COR-L47 (cell line): ENCODE measurements around the gene NCK2.

Experiments
- DNase-seq: peaks from one replicate; lab custom pipeline; 2025; lab: John Stamatoyannopoulos, UW

The NCK2 gene

DNA sequence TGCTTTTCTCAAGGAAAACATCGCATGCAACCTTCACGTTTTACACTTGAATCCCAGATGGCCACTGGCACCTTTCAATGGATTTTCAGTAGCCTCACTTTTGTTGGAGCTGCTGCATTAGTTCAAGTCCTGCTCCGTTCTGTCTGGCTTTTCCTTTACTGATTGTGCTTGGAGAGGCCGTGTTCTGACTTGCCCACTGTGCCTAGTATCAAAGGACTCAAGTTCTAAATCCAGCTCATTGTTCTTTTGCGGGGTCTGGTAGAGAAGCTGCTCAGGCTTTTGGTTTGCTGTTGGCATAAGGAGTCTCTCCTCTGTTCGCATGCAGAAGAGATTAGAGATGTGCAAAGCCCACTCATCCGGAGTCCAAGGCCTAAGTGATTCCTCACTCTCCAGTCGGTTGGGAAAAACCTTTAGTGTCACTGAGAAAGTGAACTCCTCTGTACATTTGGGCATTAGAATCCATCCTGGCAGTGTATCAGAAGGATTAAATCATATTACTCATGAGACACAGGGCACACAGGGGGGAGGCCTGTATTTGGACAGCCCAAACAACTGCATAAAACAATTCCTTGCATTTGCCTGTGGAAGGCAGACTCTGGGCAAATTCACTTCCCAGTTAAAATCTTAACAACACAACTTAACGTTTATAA lies 69.7 kb downstream of the NCK2 start:
- no peak for DNase-seq

DNA sequence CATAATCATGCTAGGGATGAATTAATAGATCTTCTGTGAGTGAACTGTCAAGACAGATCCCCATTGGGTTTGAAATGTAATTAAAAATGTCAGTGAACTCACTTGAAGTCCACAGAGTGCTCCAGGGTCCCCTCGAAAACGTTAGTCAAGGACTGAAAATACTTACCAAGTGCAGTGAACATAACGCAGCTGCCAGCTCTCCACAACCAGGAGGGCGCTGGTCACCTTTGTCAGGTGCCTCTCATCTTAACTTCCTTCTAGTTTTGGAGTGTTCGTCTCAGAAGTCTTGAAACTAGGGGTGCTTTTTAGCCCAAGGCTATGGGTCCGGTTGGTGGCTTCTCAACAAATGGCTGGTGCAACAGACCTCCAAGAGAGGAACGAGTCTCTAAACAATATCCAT lies 70.7 kb downstream of the NCK2 start:
- no peak for DNase-seq

DNA sequence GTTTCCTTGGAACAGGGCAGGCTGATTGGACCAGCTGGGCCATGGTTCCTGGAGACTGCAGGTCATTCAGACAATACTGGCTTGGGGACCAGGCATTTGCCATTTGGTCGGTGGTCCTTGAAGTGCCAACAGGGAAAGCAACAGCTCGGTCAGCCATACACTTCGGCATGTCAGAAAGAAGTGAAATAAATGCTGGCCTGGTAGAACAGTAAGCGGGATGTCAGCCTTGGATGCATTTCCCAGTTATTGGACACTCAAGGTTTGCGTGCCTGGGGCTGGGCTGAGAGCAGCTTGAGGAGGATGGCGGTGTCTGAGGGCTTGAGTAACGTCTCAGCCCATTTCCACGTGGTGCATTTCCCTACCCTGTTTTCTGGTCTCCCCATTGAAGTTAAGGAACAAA lies 75.4 kb downstream of the NCK2 start:
- DNase-seq, result no peak

DNA sequence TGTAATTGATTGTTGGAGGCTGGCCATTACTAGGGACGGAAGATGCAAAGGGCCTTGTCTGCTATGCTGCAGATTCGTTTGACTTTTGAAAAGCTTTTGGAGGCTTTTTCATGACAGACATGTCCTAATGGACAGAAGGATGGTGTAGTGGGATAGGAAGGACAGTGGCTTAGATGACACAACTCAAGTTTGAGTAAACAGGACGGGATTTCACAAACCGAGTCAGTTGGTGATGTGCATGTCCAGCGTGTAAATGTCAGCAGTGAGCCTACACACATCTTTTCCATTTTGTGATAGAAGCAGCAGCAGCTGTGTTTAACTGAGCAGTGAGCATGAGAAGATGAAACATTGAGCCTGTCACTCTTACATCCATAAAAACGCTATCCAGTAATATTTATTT lies 76.0 kb downstream of the NCK2 start:
- no peak for DNase-seq

DNA sequence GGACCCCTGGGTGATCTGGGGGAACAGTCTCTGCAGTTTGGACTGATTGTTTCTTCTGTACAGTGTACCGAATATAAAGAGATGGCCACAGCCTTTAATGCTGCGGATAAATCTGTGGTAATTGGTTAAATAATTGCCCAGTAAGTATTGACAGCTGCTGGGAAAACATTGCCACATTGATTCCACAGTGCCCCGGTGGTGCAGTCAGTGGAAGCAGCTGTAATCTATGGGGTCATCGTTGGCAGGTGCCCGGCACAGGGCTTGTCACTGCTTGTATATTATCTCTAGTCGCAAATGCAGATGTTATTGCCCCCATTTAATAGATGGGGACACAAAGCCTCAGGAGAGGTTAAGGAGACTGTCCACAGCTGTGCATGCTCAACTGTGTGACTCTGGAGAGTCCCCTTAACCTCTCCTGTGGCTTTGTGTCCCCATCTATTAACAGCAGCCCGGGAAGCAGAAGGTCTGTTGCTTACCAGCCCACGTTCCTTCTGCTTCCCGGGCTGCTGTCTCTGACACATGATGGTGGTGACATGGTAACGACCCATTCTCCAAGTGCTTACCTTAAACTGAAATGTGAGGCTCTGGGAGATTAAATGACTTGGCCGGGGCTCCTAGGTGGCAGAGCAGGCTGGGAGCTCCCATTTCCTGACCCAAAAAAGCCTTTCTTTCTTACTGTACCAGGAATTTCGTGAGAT lies 76.9 kb downstream of the NCK2 start:
- DNase-seq, result no peak

DNA sequence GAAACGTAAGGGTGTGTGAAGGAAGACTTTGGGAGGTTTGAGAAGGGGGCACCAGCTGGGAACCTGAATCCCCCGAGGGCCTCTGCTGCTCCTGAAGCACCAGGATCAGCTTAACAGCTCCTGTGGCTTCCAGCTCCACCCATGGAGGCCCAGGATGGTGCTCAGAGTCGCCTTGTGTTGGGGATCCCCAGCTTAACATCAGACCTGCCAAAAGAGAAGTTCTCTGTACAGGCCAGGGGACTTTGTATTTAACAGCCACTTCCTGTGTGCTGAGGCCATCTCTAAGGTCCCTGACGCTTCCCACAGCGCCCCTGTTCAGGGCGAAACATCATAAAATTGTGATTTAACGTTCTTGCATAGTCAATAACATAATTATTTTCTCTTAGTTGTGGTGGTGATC lies 77.5 kb downstream of the NCK2 start:
- no peak for DNase-seq

DNA sequence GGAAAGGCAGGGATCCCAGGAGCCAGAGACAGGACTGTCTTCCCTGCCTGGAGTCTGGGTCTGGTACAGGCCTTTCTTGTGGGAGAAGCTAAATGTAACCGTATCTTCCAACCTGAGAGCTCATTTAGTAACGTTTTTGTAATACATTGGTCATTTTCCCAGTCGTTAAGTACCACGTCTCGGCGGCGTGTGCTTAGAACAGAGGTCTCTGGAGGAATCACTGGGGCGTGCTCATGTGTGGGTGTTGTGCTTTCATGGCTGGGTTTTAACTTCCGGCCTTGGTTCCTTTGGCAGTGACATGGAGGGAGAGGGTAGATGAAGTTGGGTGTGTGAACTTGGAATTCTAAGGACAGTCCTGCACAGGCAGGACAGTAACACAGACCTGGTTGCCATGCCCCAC lies 79.7 kb downstream of the NCK2 start:
- no peak for DNase-seq

DNA sequence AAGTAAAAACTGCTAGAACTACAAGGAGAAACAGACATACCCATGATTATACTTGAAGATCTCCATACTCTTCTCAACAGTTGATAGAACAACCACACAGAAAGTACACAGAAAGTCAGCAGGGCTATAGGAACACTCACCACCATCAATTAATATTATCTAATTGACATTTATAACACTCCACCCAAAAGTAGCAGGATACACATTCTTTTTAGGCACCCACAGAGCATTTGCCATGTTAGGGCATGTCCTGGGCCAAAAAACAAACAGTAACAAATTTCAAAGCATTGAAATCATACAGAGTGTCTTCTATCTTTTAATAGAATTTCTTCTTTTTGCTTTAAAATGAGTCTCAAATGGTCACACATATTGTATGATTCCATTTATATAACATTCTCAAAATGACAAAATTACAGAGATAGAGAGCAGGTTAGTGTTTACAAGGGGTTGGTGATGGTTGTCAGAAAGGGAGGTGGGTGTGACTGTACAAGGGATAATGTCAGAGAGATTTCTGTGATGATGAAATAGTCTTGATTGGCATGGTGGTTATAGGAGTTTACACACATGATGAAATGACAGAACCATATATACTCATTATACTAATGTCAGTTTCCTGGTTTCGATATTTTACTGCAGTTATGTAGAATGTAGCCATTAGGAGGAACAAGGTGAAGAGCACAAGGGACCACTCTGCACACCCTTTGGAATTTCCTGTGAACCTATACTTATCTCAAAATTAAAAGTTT lies 82.8 kb downstream of the NCK2 start:
- no peak for DNase-seq

DNA sequence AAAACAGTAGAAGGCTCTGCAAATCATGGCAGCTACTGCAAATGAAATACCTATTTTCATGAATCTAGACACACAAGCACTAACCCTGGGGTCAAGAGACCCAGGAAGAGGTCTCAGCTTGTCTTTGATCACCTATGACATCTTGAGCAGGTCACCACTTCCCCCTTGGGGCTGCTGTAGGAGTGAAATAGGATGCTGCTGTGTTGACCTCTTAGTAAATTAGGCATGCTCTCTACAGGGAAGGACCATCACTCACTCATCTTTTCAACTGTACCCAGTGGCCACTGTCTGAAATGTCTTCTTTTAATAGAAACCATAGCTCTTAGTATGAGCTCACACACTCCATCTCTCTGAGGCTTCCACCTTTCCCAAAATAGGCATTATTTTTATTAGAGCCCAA lies 83.8 kb downstream of the NCK2 start:
- DNase-seq, result no peak

DNA sequence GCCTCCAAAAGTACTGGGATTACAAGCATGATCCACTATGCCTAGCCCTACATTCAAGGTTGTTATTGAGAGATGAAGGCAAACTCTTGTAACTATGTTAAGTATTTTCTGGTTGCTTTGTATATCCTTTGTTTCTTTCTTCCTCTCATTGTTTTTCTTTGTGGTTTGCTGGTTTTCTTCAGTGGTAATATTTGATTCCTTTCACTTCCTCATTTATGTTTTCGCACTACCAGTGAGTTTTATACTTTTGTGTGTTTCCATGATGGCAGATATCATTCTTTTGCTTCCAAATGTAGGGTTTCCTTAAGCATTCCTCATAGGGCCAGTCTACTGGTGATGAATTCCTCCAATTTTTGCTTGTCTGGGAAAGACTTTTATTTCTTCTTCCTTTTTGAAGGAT lies 90.2 kb downstream of the NCK2 start:
- DNase-seq, result no peak

DNA sequence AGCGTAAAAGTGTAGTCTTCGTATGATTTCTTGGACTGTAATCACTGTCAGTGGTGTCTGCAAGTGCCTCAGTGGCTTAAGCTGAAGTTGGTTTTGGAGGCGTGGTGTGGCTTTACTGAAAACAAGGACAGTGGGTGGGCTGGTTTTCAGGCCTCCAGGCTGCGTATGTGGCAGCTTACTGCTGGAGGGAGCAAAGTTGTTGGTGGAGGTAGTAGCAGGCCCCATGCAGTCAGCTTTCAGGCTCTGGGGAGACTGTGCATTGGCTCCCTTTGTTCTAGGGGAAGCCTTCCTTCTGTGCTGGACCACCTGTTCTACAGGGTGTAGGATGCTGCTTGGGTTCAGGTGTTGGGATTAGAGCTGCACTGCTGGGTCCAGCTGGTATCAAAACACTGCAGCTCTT lies 91.6 kb downstream of the NCK2 start:
- DNase-seq, result no peak

DNA sequence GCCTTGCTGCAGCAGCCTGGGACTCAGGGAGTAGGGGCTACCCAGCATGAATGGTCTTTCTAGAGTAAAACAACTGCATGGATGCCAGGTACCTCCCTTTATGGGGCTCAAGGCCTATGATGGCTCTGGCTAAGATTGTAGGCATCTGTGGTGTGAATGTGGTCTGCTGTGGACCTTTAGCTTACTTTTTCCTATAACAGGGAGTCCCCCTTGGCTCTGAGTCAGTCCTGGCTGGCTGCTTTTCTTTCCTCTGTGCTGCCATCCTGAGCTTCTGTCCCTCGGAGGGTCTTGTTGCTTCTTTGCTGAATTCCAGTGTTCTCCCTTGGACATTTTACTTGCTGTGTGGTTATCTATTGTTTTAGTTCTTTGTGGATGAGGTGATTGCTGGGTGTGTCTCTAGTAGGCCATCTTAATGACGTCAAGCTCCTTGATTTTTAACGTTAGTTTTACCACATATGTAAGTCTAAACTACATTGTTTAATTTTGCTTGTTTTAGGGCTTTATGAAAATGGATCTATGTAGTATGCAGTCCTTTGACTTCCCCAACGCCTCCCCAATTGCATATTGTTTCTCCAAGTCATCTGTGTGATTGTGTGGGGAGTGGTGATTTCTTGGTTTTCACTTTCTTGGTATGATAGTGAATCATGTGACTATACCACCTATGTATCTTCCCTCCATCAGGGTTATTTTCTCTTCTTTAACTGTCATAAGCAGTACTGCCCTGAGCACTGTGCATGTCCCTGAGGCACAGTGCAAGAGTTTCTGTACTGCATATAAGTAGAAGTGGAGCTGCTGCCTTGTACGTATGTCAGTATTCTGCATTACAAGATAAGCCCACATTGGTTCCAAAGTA lies 92.4 kb downstream of the NCK2 start:
- no peak for DNase-seq

DNA sequence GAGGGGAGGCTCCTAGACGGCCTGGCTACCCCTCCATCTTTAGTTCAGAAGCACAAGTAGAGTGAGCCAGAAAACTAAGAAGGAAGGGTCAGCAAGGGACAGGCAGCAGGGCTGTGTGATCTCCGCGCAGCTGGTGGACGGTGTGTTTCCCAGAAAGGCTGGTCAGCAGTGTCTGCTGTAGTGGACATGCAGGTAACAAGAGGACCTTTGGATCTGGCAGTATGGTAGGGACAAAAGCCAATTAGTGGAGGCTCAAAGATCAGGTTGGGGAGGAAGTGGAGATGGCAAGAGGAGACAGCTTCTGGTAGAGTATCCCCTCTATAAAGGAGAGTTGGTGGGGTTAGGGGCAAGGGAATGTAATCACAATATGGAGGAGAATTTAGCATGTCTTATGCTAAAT lies 95.1 kb downstream of the NCK2 start:
- no peak for DNase-seq

DNA sequence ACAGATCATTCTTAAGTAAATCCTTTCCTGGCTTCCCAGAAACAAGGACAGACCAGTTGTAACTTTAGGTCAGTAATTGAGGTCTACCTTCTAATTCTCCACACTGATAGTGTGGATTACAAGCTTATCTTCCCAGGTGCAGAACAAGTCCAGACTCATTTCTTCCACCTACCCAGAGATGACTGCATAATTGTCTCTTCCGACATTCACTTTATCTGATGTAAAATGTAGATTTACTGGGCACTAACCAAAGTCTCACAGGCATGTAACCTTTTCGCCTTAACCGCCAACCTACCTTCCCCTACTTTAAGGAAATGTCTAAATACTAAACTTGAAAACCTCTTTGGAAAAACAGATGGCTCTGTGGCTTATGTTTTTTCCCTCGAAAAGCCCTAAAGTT lies 96.2 kb downstream of the NCK2 start:
- DNase-seq, result no peak

DNA sequence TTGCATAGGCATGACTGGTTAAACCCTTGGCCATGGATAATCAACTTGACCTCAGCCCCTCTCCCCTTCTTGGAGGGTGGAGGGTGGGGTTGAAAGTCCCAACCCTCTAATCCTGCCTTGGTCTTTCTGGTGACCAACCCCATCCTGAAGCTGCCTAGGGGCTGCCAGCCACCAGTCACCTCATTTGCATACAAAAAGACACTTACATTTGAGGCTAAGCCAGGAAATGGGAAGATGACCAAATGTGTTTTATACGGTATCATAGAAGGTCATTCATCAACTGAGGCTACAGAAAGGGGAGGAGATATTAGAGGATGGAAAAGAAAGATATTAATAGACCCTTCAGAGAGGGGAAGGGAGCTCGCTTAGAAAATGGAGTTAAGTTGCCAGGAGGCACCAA lies 96.8 kb downstream of the NCK2 start:
- no peak for DNase-seq

DNA sequence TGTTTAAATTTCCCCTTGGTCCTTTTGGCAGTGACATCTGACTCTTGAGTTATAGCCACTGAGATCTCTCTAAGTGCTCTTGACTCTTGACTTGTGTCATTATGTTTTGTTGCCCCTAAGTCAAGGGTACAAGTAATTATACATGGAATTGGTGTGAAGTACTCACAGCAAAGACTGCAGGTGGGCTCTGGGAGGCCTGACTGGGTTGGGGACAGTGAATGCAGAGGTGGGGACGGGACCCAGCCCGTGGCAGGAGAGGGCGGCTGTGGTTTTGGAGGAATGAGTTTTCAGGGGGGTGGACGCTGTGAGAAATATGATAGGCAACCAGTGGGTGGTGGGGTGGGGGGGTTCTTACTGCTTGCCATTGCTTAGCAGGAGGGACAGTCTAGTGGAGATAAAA lies 97.8 kb downstream of the NCK2 start:
- no peak for DNase-seq

DNA sequence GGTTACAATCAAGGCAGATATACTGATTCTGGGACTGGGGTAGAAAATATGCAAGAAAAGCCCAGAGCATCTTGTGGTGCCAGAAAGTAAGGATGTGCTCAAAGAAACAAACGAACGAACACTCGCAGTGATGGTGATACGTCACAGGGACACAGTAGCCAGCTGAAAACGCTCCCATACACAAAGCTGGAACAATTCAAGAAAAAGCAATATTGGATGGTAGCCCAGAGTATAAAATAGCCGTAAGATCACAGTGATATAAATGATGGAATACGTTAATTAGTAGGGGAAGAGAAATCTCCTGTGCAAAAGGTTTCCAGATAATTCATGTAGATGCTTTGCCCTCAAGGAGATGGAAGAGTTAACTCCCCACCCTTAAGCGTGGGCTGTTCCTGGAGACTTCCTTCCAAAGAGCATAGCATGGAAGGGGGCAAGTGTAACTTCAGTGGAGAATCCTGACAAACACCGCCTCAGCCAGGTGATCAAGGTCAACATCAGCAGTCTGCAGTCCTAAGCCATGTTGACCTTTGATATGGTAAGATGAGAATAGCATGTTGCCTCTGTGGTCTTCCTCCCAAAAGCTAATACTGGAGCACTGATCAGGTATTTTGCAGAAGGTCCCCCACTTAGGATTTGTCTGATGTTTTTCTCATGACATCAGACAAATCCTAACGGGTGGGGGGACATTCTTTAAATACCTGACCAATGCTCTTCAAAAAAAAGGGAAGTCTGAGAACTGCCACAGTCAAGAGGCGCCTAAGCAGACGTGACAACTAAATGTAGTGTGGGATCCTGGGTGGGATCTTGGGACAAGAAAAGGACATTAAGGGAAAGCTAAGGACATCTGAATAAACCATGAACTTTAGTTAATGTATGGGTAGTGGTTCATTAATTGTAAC lies 99.0 kb downstream of the NCK2 start:
- DNase-seq, result no peak

DNA sequence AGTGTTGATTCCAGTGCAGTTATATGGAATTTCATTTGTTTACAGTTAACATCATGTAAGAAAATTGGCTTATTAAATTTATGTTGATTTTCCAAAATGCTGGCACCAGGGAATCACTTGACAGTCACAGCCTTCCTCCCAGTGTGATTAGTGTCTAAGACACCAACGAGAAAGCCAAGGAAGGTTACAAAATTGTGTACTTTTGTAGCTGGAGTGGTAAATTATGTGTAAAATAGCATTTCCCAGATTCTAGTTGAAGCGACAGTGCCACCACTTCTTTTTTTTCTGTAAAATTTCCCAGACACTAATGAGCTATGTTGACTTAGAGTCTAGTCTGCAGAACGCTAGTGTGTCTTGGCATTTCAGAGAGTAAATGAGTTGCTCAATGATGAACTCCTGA lies 101.3 kb downstream of the NCK2 start:
- no peak for DNase-seq

DNA sequence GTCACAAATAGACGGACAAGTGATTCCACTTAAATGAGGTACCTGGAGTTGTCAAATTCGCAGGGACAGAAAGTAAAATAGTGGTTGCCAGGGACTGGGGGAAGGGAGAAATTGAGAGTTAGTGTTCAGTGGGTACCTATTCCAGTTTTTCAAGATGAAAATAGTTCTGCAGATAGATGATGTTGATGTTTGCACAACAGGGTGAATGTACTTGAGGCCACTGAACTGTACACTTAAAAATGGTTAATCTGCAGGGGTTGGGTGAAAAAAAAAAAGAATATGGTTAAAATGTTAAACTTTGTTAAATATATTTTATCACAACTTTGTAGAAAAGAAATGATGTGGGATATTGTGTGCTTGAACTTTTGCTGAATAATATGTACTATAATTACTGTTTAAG lies 102.3 kb downstream of the NCK2 start:
- no peak for DNase-seq

DNA sequence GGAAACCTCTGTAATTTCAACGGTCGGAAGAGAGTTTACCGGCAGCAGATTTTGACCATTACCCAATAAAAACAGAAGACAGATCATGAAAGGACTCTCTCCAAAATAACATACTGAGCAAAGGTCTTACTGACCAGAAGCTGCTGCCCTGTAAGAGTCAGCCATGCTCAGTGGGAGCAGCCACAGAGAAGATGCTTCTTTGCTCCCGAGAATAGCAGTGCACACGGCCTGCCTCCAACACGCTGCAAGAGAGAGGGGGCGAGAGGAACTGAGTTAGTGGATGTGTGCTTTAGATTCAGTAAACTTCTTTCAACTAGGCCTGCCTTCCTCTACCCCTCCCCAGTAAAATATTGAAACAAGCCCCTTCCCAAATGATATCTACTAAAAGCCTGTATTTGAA lies 103.7 kb downstream of the NCK2 start:
- no peak for DNase-seq

DNA sequence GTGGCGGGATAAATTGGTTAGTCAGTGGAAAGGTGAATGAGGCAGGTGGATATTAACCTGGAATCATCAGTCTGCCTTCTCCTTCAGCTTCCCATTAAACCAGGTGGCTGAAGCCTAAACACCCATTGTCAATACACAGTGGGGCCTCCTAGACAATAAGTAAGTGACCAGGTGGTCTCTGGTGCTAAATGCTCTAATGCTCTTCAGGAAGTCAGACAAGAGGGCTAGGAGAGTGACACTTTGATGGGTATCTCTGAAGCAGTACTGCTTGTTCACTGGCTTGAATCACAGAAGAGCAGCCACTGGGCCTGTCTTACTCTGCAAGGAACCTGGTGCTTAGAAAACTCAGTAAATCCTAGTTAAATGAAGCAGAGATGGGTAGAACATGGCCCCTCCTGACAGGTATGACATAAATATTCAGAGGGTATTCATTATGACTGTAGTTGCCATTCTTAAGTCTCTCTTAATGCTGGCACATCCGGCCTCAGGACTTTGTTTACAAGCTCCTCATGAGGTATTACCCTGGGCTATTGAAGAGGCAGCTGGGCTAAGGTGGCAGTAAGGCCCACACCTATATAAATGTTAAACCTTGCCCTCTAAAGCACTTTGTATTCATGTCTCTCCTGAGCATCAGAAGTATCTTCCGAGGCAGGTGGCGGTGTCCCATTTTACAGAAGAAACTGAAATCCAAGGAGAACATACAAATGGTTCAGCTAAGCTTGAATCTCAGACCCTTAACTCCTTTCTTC lies 104.9 kb downstream of the NCK2 start:
- peak; percentile 63 for DNase-seq
